AG04449 (cell line): ENCODE measurements around the gene OR2AG2.

Experiments used
- CTCF ChIA-PET: fragments of 350-600 bp; formaldehyde crosslinking; extraction: SDS; loops from one replicate; lab custom pipeline; 2021; ENCODE audit warnings: antibody characterized with exemption; lab: Yijun Ruan, JAX
- POLR2A ChIA-PET: fragments of 400-600, 350-600 bp; formaldehyde crosslinking; extraction: SDS; loops from one replicate; lab custom pipeline; 2020; ENCODE audit warnings: antibody characterized with exemption, inconsistent platforms; lab: Yijun Ruan, JAX
- DNase-seq: peaks from one replicate; pipeline ENCODE4 v3.0.0-alpha.2; 2010; ENCODE audit warnings: low read depth, low spot score
- H3K4me3 ChIP-seq: 2 replicates; pipeline ENCODE4 v1.5.1; 2011; ENCODE audit warnings: low read depth, mild to moderate bottlenecking, control low read depth, low read length
- CTCF ChIP-seq: IDR thresholded peaks from one replicate; pipeline ENCODE4 v1.5.1; 2011; ENCODE audit warnings: mild to moderate bottlenecking, moderate library complexity, low read length, control low read depth, inconsistent platforms; ENCODE audit not compliant: insufficient read depth; ENCODE audit errors: missing control alignments

Gene OR2AG2

GRCh38 chr11:6736495-6737121 is 35.2 kb downstream of the OR2AG2 start:
- TF ChIP-seq CTCF = no peak
- ChIA-PET POLR2A (no interaction called here), CTCF (interaction anchor here (1.0 to 10.3 kb wide), 6 partner anchors 8 to 31 kb away, joined by 3 to 141 read pairs (median 16); no protein-coding TSS in a partner anchor)
- DNase-seq = no peak
- no peak overlapping the region for H3K4me3 ChIP-seq

DNA sequence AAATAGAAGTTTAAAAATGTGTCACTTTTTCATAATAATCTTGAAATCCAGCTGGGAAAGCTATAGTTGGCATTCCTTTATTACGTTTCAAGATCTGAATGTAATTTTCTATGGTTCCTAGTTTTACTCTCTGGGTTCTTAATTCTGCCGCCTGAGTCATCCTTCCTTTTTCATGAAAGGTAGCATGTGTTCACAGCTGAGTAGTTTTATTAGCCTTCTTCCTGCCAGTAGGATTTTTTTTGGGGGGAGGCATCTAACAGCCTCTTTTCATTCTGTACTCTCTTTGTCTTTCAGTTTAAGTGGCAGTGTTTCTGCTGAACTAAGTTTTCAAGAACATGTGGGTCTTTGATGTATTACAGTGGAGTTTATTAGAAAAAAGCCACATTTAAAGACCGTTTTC is 36.5 kb downstream of the OR2AG2 start:
- TF ChIP-seq CTCF = no peak
- POLR2A ChIA-PET = interaction anchor here (0.6 kb wide), 1 partner anchor 63 kb away, joined by 3 read pairs; no protein-coding TSS in a partner anchor
- CTCF ChIA-PET = interaction anchor here (1.2 to 10.3 kb wide), 3 partner anchors 15 to 357 kb away, joined by 3 to 141 read pairs (median 22); no protein-coding TSS in a partner anchor
- no peak overlapping the region for H3K4me3 ChIP-seq
- DNase-seq = no peak

- CTCF ChIA-PET = interaction anchor here (1.2 to 10.3 kb wide), 3 partner anchors 16 to 357 kb away, joined by 3 to 141 read pairs (median 4); no protein-coding TSS in a partner anchor
These were observed 37.2 kb downstream of the OR2AG2 start for GRCh38 chr11:6734616-6735015.

DNA sequence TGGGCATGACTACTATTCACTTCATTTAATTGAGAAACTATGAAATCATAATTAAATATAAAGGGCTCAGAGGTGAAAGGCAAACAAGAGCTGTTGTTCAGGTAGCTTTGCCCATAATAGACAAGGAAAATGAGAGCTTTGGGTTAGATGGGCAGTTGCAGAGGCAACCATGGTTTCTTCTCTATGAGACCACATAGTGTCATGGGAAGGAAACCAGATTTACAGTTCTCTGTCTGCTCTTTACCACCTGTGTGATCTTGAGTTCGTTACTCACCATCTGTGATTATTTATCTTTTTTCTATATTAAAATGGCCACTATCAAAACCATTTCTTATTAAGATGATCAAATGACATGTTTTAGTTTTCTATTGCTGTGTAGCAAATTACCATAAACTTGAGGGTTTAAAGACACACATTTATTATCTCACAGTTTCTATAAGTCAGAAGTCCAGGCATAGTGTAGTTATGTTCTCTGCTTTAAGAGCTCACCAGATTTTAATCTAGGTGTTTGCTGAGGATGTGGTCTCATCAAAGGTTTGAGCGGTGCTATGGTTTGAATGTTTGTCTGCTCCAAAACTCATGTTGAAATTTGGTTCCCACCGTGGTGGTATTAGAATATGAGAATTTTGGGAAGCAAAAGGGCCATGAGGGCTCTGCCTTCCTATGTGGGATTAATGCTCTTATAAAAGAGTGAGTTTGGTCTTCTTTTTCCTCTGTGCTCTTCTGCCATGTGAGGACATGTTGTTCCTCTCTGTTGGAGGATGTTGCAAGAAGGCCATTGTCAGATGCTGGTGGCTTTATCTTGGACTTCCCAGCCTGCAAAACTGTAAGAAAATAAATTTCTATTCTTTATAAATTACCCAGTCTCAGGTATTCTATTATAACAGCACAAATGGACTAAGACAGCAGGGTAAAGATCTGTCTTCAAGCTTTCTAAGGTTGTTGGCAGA is 38.2 kb downstream of the OR2AG2 start:
- no peak overlapping the region for H3K4me3 ChIP-seq
- ChIA-PET CTCF (interaction anchor here (0.7 to 10.3 kb wide), 3 partner anchors 17 to 25 kb away, joined by 3 to 141 read pairs (median 4); no protein-coding TSS in a partner anchor), POLR2A (no interaction called here)
- TF ChIP-seq CTCF = no peak
- no peak for DNase-seq

More at GRCh38 chr11:6734616-6735015, 37.2 kb downstream of the OR2AG2 start:
- DNase-seq = no peak
- POLR2A ChIA-PET = no interaction called here
- no peak overlapping the region for H3K4me3 ChIP-seq
- TF ChIP-seq CTCF = no peak

DNA sequence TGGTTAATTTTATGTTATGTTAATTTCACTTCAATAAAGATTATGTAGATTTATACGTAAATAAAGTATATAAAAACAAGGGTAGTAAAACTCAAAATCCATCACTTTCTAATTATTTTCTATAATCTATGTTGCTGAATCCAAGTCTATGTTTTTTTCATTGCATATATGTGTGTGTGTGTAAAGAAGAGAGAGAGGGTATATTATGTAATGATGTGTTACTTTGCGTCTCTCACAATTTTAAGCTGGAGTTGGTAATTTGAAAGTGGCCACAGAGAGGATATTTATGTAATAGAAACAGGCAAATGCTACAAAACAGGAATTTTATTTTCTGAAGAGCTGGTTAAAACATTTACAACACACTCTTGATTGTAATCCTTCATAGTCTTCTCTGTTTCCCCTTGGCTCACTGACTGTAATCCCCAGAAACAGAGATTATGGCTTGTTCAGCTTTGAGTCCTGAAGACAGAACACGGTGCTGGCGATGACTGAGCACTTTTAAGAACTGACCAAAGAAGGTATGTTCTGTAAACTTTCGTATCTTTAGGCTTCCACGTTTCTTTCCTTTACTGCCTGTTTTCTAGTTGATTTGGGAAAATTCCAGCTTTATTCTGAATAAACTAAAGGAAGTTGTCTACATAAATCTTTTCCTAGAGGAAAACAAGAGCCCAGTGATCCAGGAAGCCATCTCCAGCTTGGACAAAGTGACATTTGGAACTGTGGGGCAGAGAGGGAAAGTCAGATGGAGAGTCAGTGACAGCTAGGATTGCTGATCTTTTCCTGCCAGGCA is 43.6 kb downstream of the OR2AG2 start:
- DNase-seq = no peak
- ChIA-PET POLR2A (no interaction called here), CTCF (interaction anchor here (0.5 to 3.8 kb wide), 9 partner anchors 9 to 350 kb away, joined by 3 to 27 read pairs (median 4); no protein-coding TSS in a partner anchor)
- no peak for TF ChIP-seq CTCF
- no peak overlapping the region for H3K4me3 ChIP-seq
